Vagina (tissue), 2 donors: ENCODE measurements around the gene ARSI.

Experiments
- POLR2A ChIP-seq, 2 donors: fragments of 450-650 bp; IDR thresholded peaks; one replicate each; pipeline ENCODE4 v1.6.1; 2017; ENCODE audit warnings: antibody characterized with exemption in 2 of 2, mild to moderate bottlenecking in 2 of 2, moderate library complexity in 2 of 2
- POLR2AphosphoS5 ChIP-seq, 2 donors: sonication (generic); formaldehyde crosslinking; IDR thresholded peaks; one replicate each; pipeline ENCODE4 v1.9.0; 2017; ENCODE audit warnings: antibody characterized with exemption in 2 of 2, mild to moderate bottlenecking in 2 of 2, low read depth in 1 of 2; ENCODE audit not compliant: insufficient read depth in 1 of 2
- TF ChIP-seq, protein P1 (sequence below), 3 experiments: fragments of 450-650 bp in 2 of 3; fragments of 200-600 bp in 1 of 3; sonication (generic) in 1 of 3; IDR thresholded peaks; one replicate each; pipeline ENCODE4 v1.5.1; 2017 to 2019; ENCODE audit warnings: antibody characterized with exemption in 3 of 3, mild to moderate bottlenecking in 2 of 3, moderate library complexity in 2 of 3

GRCh38 chr5:150343994-150344631 is 41.4 kb upstream of the ARSI start:
- TF ChIP-seq, protein P1, sequence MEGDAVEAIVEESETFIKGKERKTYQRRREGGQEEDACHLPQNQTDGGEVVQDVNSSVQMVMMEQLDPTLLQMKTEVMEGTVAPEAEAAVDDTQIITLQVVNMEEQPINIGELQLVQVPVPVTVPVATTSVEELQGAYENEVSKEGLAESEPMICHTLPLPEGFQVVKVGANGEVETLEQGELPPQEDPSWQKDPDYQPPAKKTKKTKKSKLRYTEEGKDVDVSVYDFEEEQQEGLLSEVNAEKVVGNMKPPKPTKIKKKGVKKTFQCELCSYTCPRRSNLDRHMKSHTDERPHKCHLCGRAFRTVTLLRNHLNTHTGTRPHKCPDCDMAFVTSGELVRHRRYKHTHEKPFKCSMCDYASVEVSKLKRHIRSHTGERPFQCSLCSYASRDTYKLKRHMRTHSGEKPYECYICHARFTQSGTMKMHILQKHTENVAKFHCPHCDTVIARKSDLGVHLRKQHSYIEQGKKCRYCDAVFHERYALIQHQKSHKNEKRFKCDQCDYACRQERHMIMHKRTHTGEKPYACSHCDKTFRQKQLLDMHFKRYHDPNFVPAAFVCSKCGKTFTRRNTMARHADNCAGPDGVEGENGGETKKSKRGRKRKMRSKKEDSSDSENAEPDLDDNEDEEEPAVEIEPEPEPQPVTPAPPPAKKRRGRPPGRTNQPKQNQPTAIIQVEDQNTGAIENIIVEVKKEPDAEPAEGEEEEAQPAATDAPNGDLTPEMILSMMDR (IDR thresholded peaks at IDR 0.05): no peak
- no peak for TF ChIP-seq POLR2A (IDR thresholded peaks at IDR 0.05)
- TF ChIP-seq POLR2AphosphoS5 (IDR thresholded peaks at IDR 0.05; ENCODE audit: insufficient read depth in 1 of 2, low read depth in 1 of 2): no peak
